Osteocyte (in vitro differentiated cells): ENCODE results near the gene ACAT1. TPM values are rescaled to one million over a fixed set of nuclear protein-coding genes. Genes with fewer than 3 reads are reported as not detected.

Experiments
- DNase-seq: peaks from one replicate; pipeline ENCODE4 v3.0.0; 2021; ENCODE audit warnings: mixed read lengths; ENCODE audit not compliant: unreplicated experiment; ENCODE audit errors: extremely low spot score
- H3K27ac Mint-ChIP-seq: one replicate; pipeline ENCODE4 v1.8.0; 2021; ENCODE audit warnings: mild to moderate bottlenecking, mixed read lengths; ENCODE audit not compliant: unreplicated experiment
- H3K27me3 Mint-ChIP-seq: one replicate; pipeline ENCODE4 v1.8.0; 2021; ENCODE audit warnings: mixed read lengths; ENCODE audit not compliant: unreplicated experiment
- H3K36me3 Mint-ChIP-seq: one replicate; pipeline ENCODE4 v1.8.0; 2021; ENCODE audit warnings: mixed read lengths; ENCODE audit not compliant: unreplicated experiment
- H3K4me1 Mint-ChIP-seq: one replicate; pipeline ENCODE4 v1.8.0; 2021; ENCODE audit warnings: mixed read lengths; ENCODE audit not compliant: unreplicated experiment
- H3K4me3 Mint-ChIP-seq: one replicate; pipeline ENCODE4 v1.8.0; 2021; ENCODE audit warnings: mild to moderate bottlenecking, moderate library complexity, mixed read lengths; ENCODE audit not compliant: unreplicated experiment
- H3K9me3 Mint-ChIP-seq: one replicate; pipeline ENCODE4 v1.8.0; 2021; ENCODE audit warnings: mixed read lengths; ENCODE audit not compliant: unreplicated experiment
- CTCF ChIP-seq: fragments of 200-600 bp; sonication (generic); IDR thresholded peaks from 2 replicates; pipeline ENCODE4 v1.5.0; 2021; ENCODE audit warnings: antibody characterized with exemption, mild to moderate bottlenecking, moderate library complexity
- total RNA-seq: library from RNA; stranded (reverse); gene quantifications from 2 replicates; pipeline ENCODE4 v1.2.1, GENCODE V29; 2021

ACAT1 gene
- total RNA-seq, 1 donor from 2014 or later: 54.0 TPM

- Mint-ChIP-seq H3K4me3 (no peak overlapping the region), H3K36me3 (peaks cover 41% of the 10 kb centered on the region), H3K27me3 (no peaks in the 10 kb centered on the region), H3K27ac (no peak overlapping the region), H3K9me3 (no peaks in the 10 kb centered on the region), H3K4me1 (peaks cover 5% of the 10 kb centered on the region)
- DNase-seq: no peak
- no peak for TF ChIP-seq CTCF
These were observed 24.2 kb upstream of the ACAT1 start for GRCh38 chr11:108097179-108097578.

- no peaks in the 10 kb centered on the region for H3K4me1 Mint-ChIP-seq
- no peak for TF ChIP-seq CTCF
- H3K9me3 Mint-ChIP-seq: no peaks in the 10 kb centered on the region
- peak overlapping the region; percentile 62 for H3K27ac Mint-ChIP-seq
- H3K36me3 Mint-ChIP-seq: peaks cover 39% of the 10 kb centered on the region
- no peak for DNase-seq
- H3K27me3 Mint-ChIP-seq: no peaks in the 10 kb centered on the region
- H3K4me3 Mint-ChIP-seq: no peak overlapping the region
These were observed 20.1 kb upstream of the ACAT1 start for GRCh38 chr11:108101090-108101775.

GRCh38 chr11:108111126-108111525 is 10.2 kb upstream of the ACAT1 start:
- peaks cover 8% of the 10 kb centered on the region for H3K36me3 Mint-ChIP-seq
- no peak for DNase-seq
- no peak overlapping the region for H3K27ac Mint-ChIP-seq
- no peak for TF ChIP-seq CTCF
- H3K27me3 Mint-ChIP-seq: no peaks in the 10 kb centered on the region
- no peaks in the 10 kb centered on the region for H3K9me3 Mint-ChIP-seq
- H3K4me3 Mint-ChIP-seq: no peak overlapping the region
- no peaks in the 10 kb centered on the region for H3K4me1 Mint-ChIP-seq

- Mint-ChIP-seq H3K9me3 (no peaks in the 10 kb centered on the region), H3K27ac (no peak overlapping the region), H3K36me3 (peaks cover 8% of the 10 kb centered on the region), H3K4me3 (no peak overlapping the region), H3K27me3 (no peaks in the 10 kb centered on the region), H3K4me1 (no peaks in the 10 kb centered on the region)
- TF ChIP-seq CTCF: no peak
- no peak for DNase-seq
These were observed 9.3 kb upstream of the ACAT1 start for GRCh38 chr11:108112057-108112456.

GRCh38 chr11:108115500-108116140 is 5.7 kb upstream of the ACAT1 start:
- H3K4me3 Mint-ChIP-seq: no peak overlapping the region
- no peak for DNase-seq
- no peaks in the 10 kb centered on the region for H3K9me3 Mint-ChIP-seq
- peak overlapping the region; percentile 16 for H3K27ac Mint-ChIP-seq
- H3K27me3 Mint-ChIP-seq: no peaks in the 10 kb centered on the region
- peaks cover 8% of the 10 kb centered on the region for H3K36me3 Mint-ChIP-seq
- H3K4me1 Mint-ChIP-seq: no peaks in the 10 kb centered on the region
- TF ChIP-seq CTCF: no peak
